ENCODE data around the gene DCAF7.

The DCAF7 gene

GRCh38 chr17:63525190-63525946 is 24.9 kb upstream of the DCAF7 start:
- no peak for DNase-seq

- DNase-seq = no peak
Measured at GRCh38 chr17:63526861-63527260, 23.4 kb upstream of the DCAF7 start.

- DNase-seq = no peak
Measured at GRCh38 chr17:63528183-63528582, 22.1 kb upstream of the DCAF7 start.

GRCh38 chr17:63529711-63530556 is 20.3 kb upstream of the DCAF7 start:
- no peak for DNase-seq

GRCh38 chr17:63530557-63531021 is 19.7 kb upstream of the DCAF7 start:
- no peak for DNase-seq

- no peak for DNase-seq
Measured at GRCh38 chr17:63531022-63531965, 19.0 kb upstream of the DCAF7 start.

GRCh38 chr17:63533433-63534077 is 16.7 kb upstream of the DCAF7 start:
- no peak for DNase-seq

GRCh38 chr17:63534078-63534570 is 16.2 kb upstream of the DCAF7 start:
- DNase-seq = no peak

- DNase-seq = no peak
Measured at GRCh38 chr17:63534816-63535455, 15.3 kb upstream of the DCAF7 start.

- no peak for DNase-seq
Measured at GRCh38 chr17:63535640-63536039, 14.6 kb upstream of the DCAF7 start.

- no peak for DNase-seq
Measured at GRCh38 chr17:63537001-63537400, 13.3 kb upstream of the DCAF7 start.

- no peak for DNase-seq
Measured at GRCh38 chr17:63537991-63538692, 12.1 kb upstream of the DCAF7 start.

- no peak for DNase-seq
Measured at GRCh38 chr17:63538693-63539595, 11.3 kb upstream of the DCAF7 start.

- DNase-seq = no peak
Measured at GRCh38 chr17:63540590-63540989, 9.7 kb upstream of the DCAF7 start.

GRCh38 chr17:63542218-63542545 is 8.1 kb upstream of the DCAF7 start:
- no peak for DNase-seq

- peak; percentile 16 to 46 for DNase-seq
Measured at GRCh38 chr17:63542942-63543821, 7.1 kb upstream of the DCAF7 start.

- DNase-seq = no peak
Measured at GRCh38 chr17:63543822-63544420, 6.4 kb upstream of the DCAF7 start.

- DNase-seq = no peak
Measured at GRCh38 chr17:63544467-63545301, 5.6 kb upstream of the DCAF7 start.

Measured in NCI-H2081 (cell line).